Nephron progenitor cell (in vitro differentiated cells): ENCODE measurements around the gene ADD2.

ENCODE experiments used
- DNase-seq: peaks from one replicate; pipeline ENCODE4 v3.0.0; 2021
- H3K27ac Mint-ChIP-seq: 2 replicates; pipeline ENCODE4 v1.8.0; 2021; ENCODE audit warnings: mild to moderate bottlenecking, moderate library complexity, mixed read lengths
- H3K27me3 Mint-ChIP-seq: 2 replicates; pipeline ENCODE4 v1.8.0; 2021; ENCODE audit warnings: mild to moderate bottlenecking, low read depth, mixed read lengths; ENCODE audit not compliant: poor library complexity
- H3K36me3 Mint-ChIP-seq: 2 replicates; pipeline ENCODE4 v1.8.0; 2021; ENCODE audit warnings: low read depth, mixed read lengths
- H3K4me1 Mint-ChIP-seq: 2 replicates; pipeline ENCODE4 v1.8.0; 2021; ENCODE audit warnings: mixed read lengths
- H3K4me3 Mint-ChIP-seq: 2 replicates; pipeline ENCODE4 v1.8.0; 2021; ENCODE audit warnings: mild to moderate bottlenecking, moderate library complexity, mixed read lengths
- H3K9me3 Mint-ChIP-seq: 2 replicates; pipeline ENCODE4 v1.8.0; 2021; ENCODE audit warnings: mild to moderate bottlenecking, moderate library complexity, mixed read lengths
- CTCF ChIP-seq: fragments of 200-600 bp; sonication (generic); IDR thresholded peaks from 2 replicates; pipeline ENCODE4 v1.5.0; 2021; ENCODE audit warnings: antibody characterized with exemption

ADD2 gene

DNA sequence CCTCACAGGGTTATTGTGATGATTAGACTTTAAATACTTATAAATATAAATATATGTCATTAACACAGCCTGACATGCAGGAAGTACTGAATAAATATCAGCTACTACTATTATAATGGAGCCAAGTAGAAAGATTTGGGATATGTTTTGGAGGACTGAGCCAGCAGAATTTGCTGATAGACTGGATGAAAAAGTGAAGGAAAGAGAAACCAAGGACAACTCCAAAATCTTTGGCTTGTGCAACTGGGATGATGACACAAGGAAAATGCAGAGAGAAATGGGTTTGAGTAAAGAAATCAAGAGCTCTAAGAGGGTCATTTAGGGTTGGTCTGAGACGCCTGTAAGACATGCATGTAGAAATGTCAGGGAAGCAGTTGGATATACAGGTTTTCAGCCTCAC is 15.6 kb downstream of the ADD2 start:
- H3K4me3 Mint-ChIP-seq = no peak overlapping the region
- H3K27me3 Mint-ChIP-seq = peaks cover 4% of the 10 kb centered on the region
- TF ChIP-seq CTCF = no peak
- H3K9me3 Mint-ChIP-seq = peaks cover 12% of the 10 kb centered on the region
- DNase-seq = no peak
- peaks cover 12% of the 10 kb centered on the region for H3K4me1 Mint-ChIP-seq
- no peak overlapping the region for H3K27ac Mint-ChIP-seq
- H3K36me3 Mint-ChIP-seq = peaks cover 10% of the 10 kb centered on the region

DNA sequence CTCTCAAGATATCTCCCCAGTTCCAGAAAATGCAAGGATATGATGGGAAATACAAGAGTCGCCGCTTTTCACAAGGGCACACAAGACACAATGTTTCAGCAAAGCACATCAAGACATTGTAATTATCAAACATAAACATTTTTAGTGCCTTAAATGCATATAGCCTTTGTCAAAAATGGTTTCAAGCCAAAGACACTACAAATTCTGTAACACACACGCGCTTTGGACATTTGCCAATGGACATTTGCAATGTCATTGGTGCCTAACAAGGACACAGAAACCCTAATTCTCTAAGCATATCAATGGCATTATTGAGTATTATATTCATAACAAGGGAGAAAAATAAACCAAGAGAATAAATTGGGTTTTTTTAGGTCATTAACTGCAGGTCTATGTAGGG is 16.1 kb downstream of the ADD2 start:
- Mint-ChIP-seq H3K27me3 (peaks cover 4% of the 10 kb centered on the region), H3K4me1 (peaks cover 14% of the 10 kb centered on the region), H3K27ac (no peak overlapping the region), H3K36me3 (peaks cover 11% of the 10 kb centered on the region), H3K9me3 (peaks cover 14% of the 10 kb centered on the region), H3K4me3 (no peak overlapping the region)
- DNase-seq = no peak
- no peak for TF ChIP-seq CTCF

DNA sequence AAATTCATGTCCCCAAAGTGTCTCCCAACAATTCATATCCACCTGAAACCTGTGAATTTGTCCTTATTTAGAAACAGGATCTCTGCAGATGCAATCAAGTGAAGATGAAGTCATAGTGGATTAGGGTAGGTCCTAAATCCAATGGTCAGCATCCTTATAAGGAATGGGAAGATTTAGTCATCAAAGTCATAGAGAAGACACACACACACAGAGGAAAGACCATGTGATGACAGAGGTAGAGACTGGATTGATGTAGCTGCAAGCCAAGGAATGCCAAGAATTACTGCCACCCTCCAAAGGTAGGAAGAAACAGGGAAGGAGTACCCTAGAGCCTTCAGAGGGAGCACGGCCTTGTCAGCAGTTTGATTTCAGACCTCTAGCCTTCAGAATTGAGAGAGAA is 17.7 kb downstream of the ADD2 start:
- peaks cover 5% of the 10 kb centered on the region for H3K36me3 Mint-ChIP-seq
- peaks cover 21% of the 10 kb centered on the region for H3K4me1 Mint-ChIP-seq
- H3K27ac Mint-ChIP-seq = no peak overlapping the region
- no peak for DNase-seq
- H3K27me3 Mint-ChIP-seq = peaks cover 4% of the 10 kb centered on the region
- no peak overlapping the region for H3K4me3 Mint-ChIP-seq
- peaks cover 10% of the 10 kb centered on the region for H3K9me3 Mint-ChIP-seq
- no peak for TF ChIP-seq CTCF

DNA sequence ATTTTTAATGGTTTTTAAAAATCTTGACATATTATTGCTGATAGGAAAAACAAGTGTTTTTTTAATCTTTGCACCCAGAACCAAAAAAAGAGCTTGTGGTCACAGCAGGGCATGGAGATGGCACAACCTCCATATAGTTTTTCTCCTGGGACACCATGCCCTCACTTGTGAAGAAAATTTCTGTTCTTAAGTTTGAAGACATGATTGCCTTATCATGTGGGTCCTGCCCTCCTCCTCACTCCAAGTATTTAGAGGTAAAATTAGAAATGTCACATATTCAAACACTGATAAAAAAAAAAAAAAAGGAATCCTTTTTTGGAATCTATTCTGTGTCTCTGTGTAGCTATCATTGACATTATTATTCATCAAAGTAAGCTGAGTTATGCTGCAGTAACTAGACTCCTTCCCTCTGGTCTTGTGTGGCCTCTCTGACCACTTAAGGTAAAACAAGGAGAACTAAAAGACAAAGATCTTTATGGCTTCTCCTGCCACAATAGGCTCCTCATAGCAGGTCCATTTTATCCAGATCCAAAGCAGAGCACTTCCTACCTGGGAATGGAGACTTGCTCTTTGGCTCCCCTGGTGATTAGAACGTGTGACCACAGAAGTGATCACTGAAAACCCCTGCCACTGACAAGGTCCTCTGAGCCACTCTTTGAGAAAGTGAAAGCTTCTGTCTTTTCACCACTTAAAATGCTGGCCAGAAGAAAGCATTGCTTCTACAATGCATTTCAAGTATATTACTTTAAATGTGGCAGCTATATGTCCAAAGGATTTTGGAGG is 19.8 kb downstream of the ADD2 start:
- Mint-ChIP-seq H3K36me3 (peaks cover 5% of the 10 kb centered on the region), H3K4me1 (peaks cover 33% of the 10 kb centered on the region), H3K9me3 (peaks cover 10% of the 10 kb centered on the region), H3K4me3 (no peak overlapping the region), H3K27ac (no peak overlapping the region), H3K27me3 (peaks cover 4% of the 10 kb centered on the region)
- DNase-seq = no peak
- TF ChIP-seq CTCF = no peak

- Mint-ChIP-seq H3K9me3 (peaks cover 10% of the 10 kb centered on the region), H3K36me3 (peaks cover 5% of the 10 kb centered on the region), H3K4me1 (peaks cover 33% of the 10 kb centered on the region), H3K27me3 (peaks cover 4% of the 10 kb centered on the region), H3K27ac (no peak overlapping the region), H3K4me3 (no peak overlapping the region)
- DNase-seq = no peak
- no peak for TF ChIP-seq CTCF
Measured at GRCh38 chr2:70747284-70747683, 20.7 kb downstream of the ADD2 start.
